ENCODE results near the gene RANBP10. TPM values are rescaled to one million over a fixed set of nuclear protein-coding genes. Genes with fewer than 3 reads are reported as not detected.

The RANBP10 gene
- total and polyA plus RNA-seq, 2 of the 8 experiments (the other 6 are each of a cell fraction or from before 2014, with no cell fraction given): 14.2 to 16.8 TPM

GRCh38 chr16:67750466-67750865 lies 55.9 kb downstream of the RANBP10 start:
- no peaks in the 10 kb centered on the region for H3K27me3 ChIP-seq (replicated peaks in 1 of 4; ENCODE audit: control insufficient read depth in 3 of 4, extremely low read depth in 1 of 4, insufficient read depth in 3 of 4, low read length in 3 of 4)
- peaks cover 0 to 5% of the 10 kb centered on the region in 2 experiments for H4K20me1 ChIP-seq (replicated peaks in 1 of 2; ENCODE audit: control insufficient read depth in 1 of 2, insufficient read depth in 2 of 2, low read length in 2 of 2)
- no peak overlapping the region for H2BK120ac ChIP-seq (replicated peaks; ENCODE audit: low read depth, low read length)
- ChIA-PET CTCF (ENCODE audit: partially characterized antibody) (interaction anchor here (1.8 kb wide), 1 partner anchor 87 kb away, joined by 4 read pairs; no protein-coding TSS in a partner anchor), POLR2A (ENCODE audit: partially characterized antibody) (interaction anchor here (1.8 kb wide), 1 partner anchor 31 kb away, joined by 5 read pairs; the partner anchor contains the start of gene GFOD2)
- no peak overlapping the region for H3K56ac ChIP-seq (replicated peaks; ENCODE audit: insufficient read length, low read depth, low read length)
- no peaks in the 10 kb centered on the region for H3K9me3 ChIP-seq (ENCODE audit: insufficient read depth in 2 of 2, low read depth in 1 of 2, low read length in 1 of 2)
- no peak overlapping the region for H4K5ac ChIP-seq (ENCODE audit: insufficient read length, low read depth, low read length)
- H3K23me2 ChIP-seq (ENCODE audit: low read depth, low read length): no peaks in the 10 kb centered on the region
- no peak overlapping the region for H3K4ac ChIP-seq (replicated peaks; ENCODE audit: insufficient read length, low read depth, low read length)
- H2BK15ac ChIP-seq (ENCODE audit: low read length): no peak overlapping the region
- FAIRE-seq (no peak), DNase-seq (ENCODE audit: low read depth in 1 of 2, low spot score in 2 of 2) (no peak)
- H2BK20ac ChIP-seq (ENCODE audit: low read length): no peak overlapping the region
- H3K4me1 ChIP-seq (replicated peaks in 1 of 4; ENCODE audit: control insufficient read depth in 3 of 4, insufficient read depth in 4 of 4, low read length in 3 of 4): no peaks in the 10 kb centered on the region
- no peak overlapping the region for H3K14ac ChIP-seq (ENCODE audit: insufficient read length)
- H3K27ac ChIP-seq (ENCODE audit: low read depth, low read length): no peak overlapping the region
- TF ChIP-seq TBP (IDR thresholded peaks at IDR 0.05; ENCODE audit: low read depth, low read length): no peak
- TF ChIP-seq RBBP5 (IDR thresholded peaks at IDR 0.05; ENCODE audit: borderline replicate concordance, low read depth, low read length): no peak
- TF ChIP-seq SP1 (IDR thresholded peaks at IDR 0.05; ENCODE audit: low read depth, low read length): no peak
- TF ChIP-seq POLR2A (IDR thresholded peaks at IDR 0.05; ENCODE audit: control extremely low read depth in 1 of 2, low read depth in 2 of 2, low read length in 2 of 2): no peak
- TF ChIP-seq SIRT6 (IDR thresholded peaks at IDR 0.05; ENCODE audit: low read length): no peak
- no peak for TF ChIP-seq NRF1 (IDR thresholded peaks at IDR 0.05; ENCODE audit: low read depth, low read length)
- no peak overlapping the region for H2BK12ac ChIP-seq (ENCODE audit: low read depth, low read length)
- H3K79me2 ChIP-seq (ENCODE audit: control insufficient read depth in 1 of 2, insufficient read depth in 2 of 2, low read length in 2 of 2): no peaks in the 10 kb centered on the region
- no peak overlapping the region for H3K18ac ChIP-seq (ENCODE audit: extremely low read depth, low read length)
- no peak overlapping the region for H4K8ac ChIP-seq (ENCODE audit: extremely low read depth, insufficient read depth, low read length)
- H2AFZ ChIP-seq (ENCODE audit: low read length): no peak overlapping the region
- H3K4me3 ChIP-seq (ENCODE audit: extremely low read depth in 1 of 4, insufficient read depth in 2 of 4, low read depth in 3 of 4, low read length in 4 of 4): no peak overlapping the region
- no peak overlapping the region for H2AK5ac ChIP-seq (ENCODE audit: low read depth, low read length)
- H4K91ac ChIP-seq (replicated peaks; ENCODE audit: insufficient read length, low read length): no peak overlapping the region
- no peaks in the 10 kb centered on the region for H3K36me3 ChIP-seq (ENCODE audit: control insufficient read depth in 2 of 4, insufficient read depth in 4 of 4, low read length in 3 of 4)
- no peak overlapping the region for H3K4me2 ChIP-seq (ENCODE audit: insufficient read depth in 1 of 2, low read depth in 2 of 2, low read length in 2 of 2)
- no peak overlapping the region for H3K9ac ChIP-seq (replicated peaks in 1 of 4; ENCODE audit: extremely low read depth in 1 of 4, low read depth in 3 of 4, low read length in 3 of 4)
- H2BK5ac ChIP-seq (ENCODE audit: low read depth, low read length): no peak overlapping the region
- no peaks in the 10 kb centered on the region; the same call in none of the 2 replicates for H3K79me1 ChIP-seq (ENCODE audit: low read depth, low read length)
- WGBS, 2 experiments (ENCODE audit: extremely low coverage in 1 of 2, insufficient coverage in 1 of 2, insufficient read length in 1 of 2, insufficient replicate concordance in 2 of 2, low coverage in 1 of 2, low lambda C conversion rate in 2 of 2, missing lambda C conversion rate in 1 of 2): 88% methylated on average over 6 of the region's 6 CpGs; no CpG with 5 or more reads in 1 of the 2 experiments
- H3K23ac ChIP-seq (ENCODE audit: insufficient read length): no peak overlapping the region
